Superior temporal gyrus (tissue), 1 donor: ENCODE results near the gene AOPEP.

Experiments used
- DNase-seq: peaks from one replicate; pipeline ENCODE4 v3.0.0-alpha.2; 2016; ENCODE audit errors: extremely low spot score

Gene AOPEP

DNA sequence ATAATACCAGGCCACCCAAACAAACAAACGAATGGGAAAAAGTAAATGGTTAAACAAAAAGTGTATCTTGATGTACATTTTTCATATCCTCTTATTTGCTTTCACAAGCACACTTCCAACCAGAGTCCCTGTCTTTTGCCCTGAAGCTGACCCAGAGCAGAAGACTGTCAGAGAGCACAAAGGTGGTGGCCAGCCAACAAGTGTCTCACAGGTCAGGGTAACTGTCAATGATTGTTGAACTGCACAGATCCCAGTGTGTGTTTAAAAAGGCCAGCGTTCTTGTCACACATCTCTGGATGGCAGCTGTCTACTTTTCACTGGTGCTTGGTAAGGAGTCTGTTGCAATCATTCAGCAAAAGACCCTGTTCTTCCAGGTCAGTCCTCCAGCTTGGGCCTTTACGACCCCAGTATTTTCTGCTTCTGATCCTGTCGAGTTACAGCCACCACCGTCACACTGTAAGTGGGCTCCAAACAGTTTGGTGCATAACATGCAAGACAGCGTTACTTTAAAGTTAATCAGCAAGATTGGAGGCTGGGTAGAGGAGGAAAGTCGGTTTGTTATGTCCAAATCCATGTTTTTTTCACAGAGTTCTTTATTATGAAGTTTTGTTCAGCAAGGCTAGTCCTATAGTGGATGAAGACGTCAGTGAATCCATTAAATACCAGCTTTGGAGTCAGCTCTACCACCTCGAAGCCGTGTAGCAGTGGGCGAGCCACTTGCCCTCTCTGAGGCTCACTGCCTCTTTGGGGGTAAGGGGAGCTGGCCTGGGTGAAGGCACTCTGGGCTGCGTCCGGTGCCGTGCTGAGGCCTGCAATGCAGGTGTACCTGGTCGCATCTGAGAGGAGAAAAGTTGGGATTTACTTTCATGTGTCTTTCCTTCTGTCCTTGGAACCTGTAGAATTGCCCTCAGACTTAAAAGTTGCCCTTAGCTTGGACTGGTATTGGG lies 265.7 kb downstream of the AOPEP start:
- no peak for DNase-seq

DNA sequence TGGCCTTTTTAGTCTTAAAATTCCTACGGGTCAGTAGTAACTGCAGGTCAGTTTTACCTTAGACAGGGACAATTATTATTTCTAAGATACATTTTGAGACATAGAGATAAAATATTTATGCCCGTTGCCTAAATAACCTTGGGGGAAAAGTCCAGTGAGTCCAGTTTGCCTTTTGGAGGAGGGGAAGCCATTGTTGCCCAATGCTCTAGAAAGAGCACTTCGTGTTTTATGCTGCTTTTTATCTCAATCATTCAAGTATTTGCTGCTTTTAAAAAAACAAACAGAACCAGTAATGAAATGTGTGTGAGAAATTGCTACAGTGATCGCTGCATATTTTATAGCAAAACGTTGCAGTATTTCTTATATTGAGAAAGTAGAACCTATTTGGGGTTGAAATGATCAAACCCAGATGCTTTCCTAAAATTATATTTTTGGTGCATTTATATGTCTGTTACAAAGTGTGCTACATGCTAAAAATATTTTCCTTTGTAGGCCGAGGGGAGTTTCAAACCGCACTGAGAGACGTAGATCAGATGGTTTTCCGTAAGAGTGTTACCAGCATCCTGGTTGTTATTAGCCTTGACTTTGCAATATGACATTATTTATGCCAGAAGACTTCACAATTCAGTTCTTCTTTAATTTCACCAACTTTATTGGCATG lies 266.8 kb downstream of the AOPEP start:
- no peak for DNase-seq

DNA sequence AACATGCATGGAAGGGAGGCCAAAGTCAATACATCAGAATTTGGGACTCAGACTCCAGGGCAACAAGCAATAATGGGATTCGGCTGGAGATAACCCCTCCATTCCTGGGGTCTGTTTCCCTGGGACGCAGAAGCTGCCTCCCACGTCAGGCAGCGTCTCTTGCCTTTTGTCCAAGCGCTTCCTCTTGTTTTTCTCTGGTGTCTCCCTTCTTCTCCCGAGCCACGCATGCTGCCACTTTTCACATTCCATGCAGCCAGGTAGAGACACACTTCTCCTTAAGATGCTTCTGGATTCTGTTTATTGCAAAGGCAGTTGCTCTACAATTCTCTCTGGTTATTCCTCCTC lies 267.3 kb downstream of the AOPEP start:
- no peak for DNase-seq

GRCh38 chr9:94995048-94995693 lies 268.7 kb downstream of the AOPEP start:
- no peak for DNase-seq

- DNase-seq: peak; percentile 17
Measured at GRCh38 chr9:94996641-94997040, 270.1 kb downstream of the AOPEP start.

- DNase-seq: no peak
Measured at GRCh38 chr9:94997727-94998126, 271.2 kb downstream of the AOPEP start.

DNA sequence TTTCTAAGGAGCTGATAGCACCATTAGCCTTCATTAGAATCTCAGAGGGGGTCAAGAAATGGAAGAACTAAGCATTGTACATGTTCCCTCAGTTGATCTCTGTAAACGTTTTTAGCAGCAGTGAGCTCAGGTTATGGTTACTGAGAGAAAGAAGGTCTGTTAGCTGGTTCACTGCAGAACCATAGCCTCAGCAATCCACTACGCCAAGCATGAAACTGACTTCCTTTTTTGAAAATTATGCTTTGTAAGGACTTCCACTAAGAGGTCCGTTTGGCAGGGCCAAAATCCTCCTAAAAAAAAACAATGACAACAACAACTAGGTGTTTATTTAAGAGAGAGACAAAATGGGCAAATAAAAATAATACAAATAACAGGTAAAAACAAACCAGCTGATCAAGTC lies 273.3 kb downstream of the AOPEP start:
- no peak for DNase-seq

GRCh38 chr9:95000821-95001220 lies 274.3 kb downstream of the AOPEP start:
- peak; percentile 9 for DNase-seq

- no peak for DNase-seq
Measured at GRCh38 chr9:95001720-95002119, 275.2 kb downstream of the AOPEP start.

DNA sequence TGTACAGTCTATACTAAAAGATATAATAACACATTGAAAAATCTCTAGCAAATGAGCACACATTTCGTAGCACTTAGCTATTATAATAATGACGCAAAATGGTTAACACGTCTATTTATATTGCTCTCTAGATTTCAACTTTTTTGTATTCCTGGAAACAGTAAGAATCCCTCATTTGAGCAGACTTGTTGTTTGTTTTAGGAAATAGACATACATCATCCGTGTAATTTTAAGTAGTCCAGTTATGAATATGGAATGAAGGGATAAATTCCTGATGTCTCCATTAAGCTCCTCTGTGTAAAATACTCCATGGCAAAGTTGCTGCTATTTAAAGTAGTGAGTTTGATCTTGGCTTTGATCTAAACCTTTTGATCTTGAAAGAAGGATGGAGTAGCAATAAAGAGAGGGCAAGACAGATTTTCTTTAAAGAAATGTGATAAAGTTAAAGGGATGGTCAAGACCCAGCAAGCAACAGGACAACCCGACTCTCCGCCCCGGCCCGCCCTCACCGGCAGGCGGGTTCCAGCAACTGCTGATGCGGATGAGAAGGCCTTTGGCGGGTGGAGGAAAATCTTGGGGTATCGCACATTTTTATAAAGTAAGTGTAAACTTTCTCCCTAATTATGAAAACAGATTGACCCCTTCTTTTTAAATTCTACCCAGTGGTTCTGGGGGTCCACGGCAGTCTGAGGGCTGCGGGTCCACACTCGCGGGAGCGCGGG lies 277.4 kb downstream of the AOPEP start:
- DNase-seq: peak; percentile 63

DNA sequence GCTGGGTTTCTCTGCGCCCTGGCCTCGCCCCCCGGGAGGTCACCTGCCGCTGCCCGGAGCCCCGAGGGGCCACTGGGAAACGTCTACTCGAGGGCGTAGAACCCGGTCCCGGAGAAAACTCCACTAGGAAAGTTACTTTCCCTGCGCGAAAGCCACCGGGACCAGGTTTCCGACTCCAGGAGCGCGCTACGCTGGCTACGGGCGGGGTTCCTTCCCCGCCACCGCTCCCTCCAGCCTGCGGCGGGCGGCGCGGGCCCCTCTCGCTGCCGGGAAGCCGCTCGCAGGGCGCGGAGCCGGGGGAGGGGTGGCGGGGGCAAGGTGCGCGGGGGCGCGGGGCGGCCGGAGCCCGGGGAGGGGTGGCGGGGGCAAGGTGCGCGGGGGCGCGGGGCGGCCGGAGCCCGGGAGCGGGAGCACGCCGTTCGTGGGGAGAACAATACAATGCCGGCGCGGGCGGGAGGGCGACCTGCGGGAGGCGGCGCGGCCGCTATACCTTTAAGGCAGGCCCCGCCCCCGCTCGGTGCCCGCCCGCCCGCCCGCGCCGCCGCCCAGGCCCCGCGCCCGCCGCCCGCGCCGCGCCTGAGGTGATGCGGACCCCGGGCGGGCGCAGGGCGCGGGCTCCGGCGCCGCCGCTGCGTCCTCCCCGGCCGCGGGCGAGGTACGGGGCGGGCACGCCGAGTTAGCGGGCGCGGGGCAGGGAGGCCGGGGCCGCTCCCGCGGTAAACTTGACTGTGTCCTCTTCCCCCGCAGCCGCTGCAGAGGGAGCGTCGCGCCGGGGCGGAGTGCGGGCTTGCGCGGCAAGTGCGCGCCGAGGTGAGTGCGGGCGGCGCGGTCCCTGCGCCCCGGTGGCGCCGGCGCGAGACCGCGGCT lies 278.1 kb downstream of the AOPEP start:
- peak; percentile 14 for DNase-seq

DNA sequence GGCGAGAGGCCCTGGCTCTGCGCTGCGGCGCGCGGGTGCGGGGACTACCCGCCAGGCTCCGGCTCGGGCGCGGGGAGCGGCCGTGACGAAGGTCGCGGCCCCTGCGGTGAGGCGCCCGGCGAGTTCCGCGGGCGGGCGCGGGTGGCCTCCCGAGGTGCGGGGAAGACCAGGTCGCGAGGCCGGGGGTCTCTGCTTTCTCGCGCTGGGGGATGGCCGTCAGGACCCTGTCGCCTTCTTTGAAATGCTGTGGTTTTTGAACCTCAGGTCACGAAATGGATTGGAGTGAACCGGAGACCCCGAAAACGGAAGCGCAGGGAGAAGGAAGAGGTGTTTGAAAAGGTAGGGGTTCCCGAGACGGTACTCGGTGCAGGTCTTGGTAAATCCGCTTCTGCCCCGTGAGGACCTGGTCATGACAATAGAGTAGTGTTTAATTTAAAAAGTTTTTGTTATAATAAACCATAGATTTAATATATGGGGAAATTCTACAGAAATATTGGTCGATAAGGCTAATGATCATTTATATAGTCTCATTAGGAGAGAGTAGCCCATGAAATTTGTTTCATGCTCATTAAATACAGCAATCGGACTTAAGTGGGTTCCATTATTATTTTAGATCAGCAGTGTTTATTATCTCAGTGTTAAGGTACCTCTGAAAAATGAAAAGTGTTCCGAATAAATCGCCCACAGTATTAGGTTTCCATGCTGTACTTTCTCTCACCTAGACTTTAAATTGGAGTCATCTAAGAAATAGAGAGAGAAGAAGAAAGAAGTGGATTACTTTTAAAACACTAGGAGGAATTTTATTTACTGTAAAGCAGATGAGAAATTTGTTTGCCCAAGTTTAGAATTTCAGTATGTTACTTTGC lies 279.0 kb downstream of the AOPEP start:
- DNase-seq: no peak

- peak; percentile 82 for DNase-seq
Measured at GRCh38 chr9:95007226-95007869, 280.8 kb downstream of the AOPEP start.

- DNase-seq: peak; percentile 73
Measured at GRCh38 chr9:95008151-95008771, 281.8 kb downstream of the AOPEP start.

- DNase-seq: peak; percentile 71
Measured at GRCh38 chr9:95009459-95009858, 283.0 kb downstream of the AOPEP start.

GRCh38 chr9:95010431-95010838 lies 283.9 kb downstream of the AOPEP start:
- peak; percentile 89 for DNase-seq

GRCh38 chr9:95012035-95012708 lies 285.7 kb downstream of the AOPEP start:
- peak; percentile 57 for DNase-seq

DNA sequence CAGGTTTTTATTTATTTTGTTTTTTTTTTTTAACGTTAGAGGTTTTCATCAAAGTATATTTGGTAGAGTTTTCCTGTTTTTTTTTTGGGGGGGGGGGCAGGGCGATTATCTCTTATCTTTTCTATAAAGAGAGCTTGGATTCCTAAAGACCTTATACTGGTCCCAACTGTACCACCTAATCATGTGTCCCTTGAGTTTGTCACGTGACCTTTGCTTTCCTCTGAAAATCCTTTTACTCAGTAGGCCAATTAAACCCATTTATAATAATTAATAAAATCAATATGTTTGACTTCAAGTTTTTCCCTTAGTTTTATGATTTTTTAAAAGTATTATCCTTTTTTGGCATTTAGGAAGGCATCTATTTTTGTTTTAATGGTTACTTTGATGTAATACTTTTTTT lies 286.4 kb downstream of the AOPEP start:
- DNase-seq: peak; percentile 13
